Astrocyte of the cerebellum (primary cell): ENCODE results near the gene HTR5A.

Experiments
- DNase-seq: peaks from one replicate; pipeline ENCODE4 v3.0.0-alpha.2; 2011; ENCODE audit warnings: low read depth
- H3K4me3 ChIP-seq: 2 replicates; pipeline ENCODE4 v1.5.1; 2011; ENCODE audit warnings: mild to moderate bottlenecking, low read depth, low read length, moderate library complexity
- in situ Hi-C: cut with HindIII; loops from 2 replicates; pipeline ENCODE4 v1.10.0; 2017; ENCODE audit warnings: low sequenced_read_pairs
- TF ChIP-seq, protein P1 (sequence below): IDR thresholded peaks from 2 replicates; pipeline ENCODE4 v1.5.1; 2012; ENCODE audit warnings: low read length, low read depth, moderate library complexity, mild to moderate bottlenecking; ENCODE audit errors: missing control alignments

The HTR5A gene

DNA sequence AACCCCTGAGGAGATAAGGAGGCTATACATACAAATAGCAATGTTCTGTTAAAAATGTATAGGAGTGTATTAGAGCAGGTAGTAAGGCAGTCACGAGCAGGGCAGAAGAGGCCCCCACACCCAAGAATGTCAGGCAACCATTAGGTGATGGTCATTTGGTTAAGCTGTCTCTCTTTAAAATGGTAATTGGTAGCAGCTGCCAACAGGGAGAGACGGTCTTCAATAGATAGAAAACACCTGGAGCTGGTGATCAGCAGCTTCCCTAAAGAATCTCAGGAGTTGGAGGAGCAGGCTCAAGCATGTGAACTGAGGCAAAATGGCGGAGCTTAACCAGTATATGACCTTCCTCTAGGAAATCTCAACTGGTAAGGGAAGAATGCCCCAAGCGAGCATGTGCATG lies 26.4 kb upstream of the HTR5A start:
- in situ Hi-C loops: no loop called here
- no peak overlapping the region for H3K4me3 ChIP-seq
- TF ChIP-seq, protein P1, sequence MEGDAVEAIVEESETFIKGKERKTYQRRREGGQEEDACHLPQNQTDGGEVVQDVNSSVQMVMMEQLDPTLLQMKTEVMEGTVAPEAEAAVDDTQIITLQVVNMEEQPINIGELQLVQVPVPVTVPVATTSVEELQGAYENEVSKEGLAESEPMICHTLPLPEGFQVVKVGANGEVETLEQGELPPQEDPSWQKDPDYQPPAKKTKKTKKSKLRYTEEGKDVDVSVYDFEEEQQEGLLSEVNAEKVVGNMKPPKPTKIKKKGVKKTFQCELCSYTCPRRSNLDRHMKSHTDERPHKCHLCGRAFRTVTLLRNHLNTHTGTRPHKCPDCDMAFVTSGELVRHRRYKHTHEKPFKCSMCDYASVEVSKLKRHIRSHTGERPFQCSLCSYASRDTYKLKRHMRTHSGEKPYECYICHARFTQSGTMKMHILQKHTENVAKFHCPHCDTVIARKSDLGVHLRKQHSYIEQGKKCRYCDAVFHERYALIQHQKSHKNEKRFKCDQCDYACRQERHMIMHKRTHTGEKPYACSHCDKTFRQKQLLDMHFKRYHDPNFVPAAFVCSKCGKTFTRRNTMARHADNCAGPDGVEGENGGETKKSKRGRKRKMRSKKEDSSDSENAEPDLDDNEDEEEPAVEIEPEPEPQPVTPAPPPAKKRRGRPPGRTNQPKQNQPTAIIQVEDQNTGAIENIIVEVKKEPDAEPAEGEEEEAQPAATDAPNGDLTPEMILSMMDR: no peak
- DNase-seq: no peak

DNA sequence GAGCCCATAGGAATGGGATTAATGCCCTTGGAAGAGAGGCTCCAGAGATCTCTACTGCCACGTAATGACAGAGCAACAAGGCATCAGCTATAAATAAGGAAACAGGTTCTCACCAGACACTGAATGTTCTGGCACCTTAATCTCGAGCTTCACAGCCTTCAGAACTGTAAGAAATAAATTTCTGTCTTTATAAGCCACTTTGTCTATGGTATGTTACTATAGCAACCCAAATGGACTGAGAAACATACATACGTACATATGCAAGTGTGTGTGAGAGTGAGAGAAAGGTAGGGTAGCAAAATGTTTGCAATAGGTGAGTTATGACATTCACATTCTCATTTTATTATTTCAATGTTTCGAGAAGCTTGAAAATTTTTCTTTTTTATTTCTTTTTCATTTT lies 22.1 kb upstream of the HTR5A start:
- in situ Hi-C loops: no loop called here
- no peak for DNase-seq
- no peak overlapping the region for H3K4me3 ChIP-seq
- TF ChIP-seq, protein P1: no peak

DNA sequence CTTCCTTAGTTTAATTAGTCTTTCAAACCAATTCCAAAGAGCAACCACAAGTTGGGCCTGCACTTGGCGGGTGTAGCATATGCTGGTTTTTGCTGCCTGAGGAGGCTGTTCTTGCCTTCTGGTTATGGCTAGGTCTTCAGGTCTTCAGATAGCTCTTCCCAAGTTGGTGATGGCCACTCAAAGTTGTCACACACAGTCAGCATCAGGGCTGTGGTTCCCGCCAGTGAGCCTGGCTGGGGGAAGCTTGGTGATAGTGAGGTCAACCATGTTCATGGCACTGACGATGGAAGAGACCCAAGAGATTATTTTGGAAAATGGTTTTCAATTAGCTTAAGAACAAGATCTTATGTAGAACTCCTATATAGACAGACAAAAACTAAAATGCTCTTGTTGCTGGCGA lies 18.8 kb upstream of the HTR5A start:
- no peak overlapping the region for H3K4me3 ChIP-seq
- in situ Hi-C loops: no loop called here
- TF ChIP-seq, protein P1: no peak
- no peak for DNase-seq

DNA sequence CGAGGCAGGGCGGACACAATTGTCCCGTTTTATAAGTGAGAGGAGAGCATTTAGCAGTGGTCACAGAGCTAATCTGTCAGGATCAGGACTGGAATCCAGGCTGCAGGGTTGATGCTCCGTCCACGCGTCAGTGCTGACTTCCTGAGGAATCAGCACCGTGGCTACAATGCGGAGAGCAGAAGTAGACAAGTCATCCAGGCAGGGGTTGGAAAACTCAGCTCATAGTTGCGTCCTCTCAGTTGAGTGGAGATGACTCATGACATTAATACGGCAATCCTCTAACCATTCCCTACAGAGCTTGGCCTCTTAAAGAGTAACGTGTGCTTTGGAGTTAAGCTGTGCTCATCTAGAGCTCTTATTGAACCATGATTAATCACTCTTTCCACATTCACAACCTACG lies 17.1 kb upstream of the HTR5A start:
- TF ChIP-seq, protein P1: no peak
- no peak for DNase-seq
- in situ Hi-C loops: no loop called here
- no peak overlapping the region for H3K4me3 ChIP-seq

DNA sequence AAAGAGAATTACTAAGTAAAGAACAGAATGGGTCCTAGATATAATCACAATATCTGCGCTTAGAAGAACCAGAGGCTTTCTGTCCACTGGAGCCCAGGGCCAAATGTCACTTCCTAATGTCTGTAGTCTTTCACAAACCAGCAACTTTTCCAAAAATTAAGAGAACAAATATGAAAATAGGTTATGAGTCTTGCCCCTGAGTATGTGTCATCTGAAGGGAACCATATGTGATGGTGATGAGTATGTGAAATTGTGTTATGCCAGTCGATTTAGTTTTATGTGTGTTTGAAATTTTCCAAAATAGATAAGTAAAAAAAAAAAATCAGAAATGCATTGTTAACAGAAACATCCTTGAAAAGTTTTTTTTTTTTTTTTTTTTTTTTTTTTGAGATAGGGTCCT lies 15.4 kb upstream of the HTR5A start:
- no peak overlapping the region for H3K4me3 ChIP-seq
- TF ChIP-seq, protein P1: no peak
- in situ Hi-C loops: no loop called here
- no peak for DNase-seq

DNA sequence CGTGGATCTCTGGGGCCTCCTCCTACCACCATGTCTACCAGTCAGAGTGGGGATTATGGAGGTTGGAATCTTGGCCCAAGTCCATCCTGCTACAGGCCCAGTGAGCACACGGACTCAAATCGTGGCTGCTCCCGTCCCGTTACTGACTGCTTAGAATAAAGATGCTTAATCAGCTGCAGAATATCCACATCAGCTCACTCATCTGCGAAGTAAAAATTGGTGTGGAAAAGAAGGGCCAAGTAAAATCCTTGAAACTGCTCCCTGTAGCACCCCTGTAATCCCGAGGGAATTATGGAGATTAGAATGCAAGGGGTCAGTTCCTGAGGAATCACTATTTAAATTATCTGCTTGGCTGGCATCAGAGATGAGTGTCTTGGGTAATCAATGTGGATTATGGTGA lies 13.0 kb upstream of the HTR5A start:
- DNase-seq: no peak
- TF ChIP-seq, protein P1: no peak
- no peak overlapping the region for H3K4me3 ChIP-seq
- in situ Hi-C loops: no loop called here

DNA sequence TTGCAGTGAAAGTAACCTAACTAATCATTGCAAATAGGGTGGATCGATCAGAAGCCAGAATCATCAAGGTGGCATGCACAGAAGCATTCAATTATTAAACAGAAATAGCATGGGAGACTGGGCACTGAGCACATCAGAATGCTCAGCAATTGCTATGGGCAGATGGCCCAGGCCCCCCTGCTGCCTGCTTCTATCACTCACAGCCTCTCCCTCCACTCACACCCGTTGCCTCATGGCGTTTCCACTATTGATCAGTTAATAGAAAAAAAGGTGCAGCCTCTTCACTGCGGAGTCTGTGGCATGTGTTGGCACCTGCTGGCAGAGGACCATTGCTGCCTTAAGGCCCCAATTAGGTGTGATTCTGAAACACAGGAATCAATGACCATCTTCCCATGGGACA lies 11.2 kb upstream of the HTR5A start:
- no peak for DNase-seq
- TF ChIP-seq, protein P1: no peak
- no peak overlapping the region for H3K4me3 ChIP-seq
- in situ Hi-C loops: no loop called here
